SK-N-SH (cell line): ENCODE measurements around the gene CFTR.

Experiments used
- GABPA ChIP-seq: IDR thresholded peaks from 2 replicates; pipeline ENCODE4 v1.4.0; 2012; ENCODE audit warnings: low read depth, mild to moderate bottlenecking
- IRF3 ChIP-seq: fragments of 150-350 bp; IDR thresholded peaks from 2 replicates; pipeline ENCODE4 v1.6.1; 2016; ENCODE audit warnings: mild to moderate bottlenecking, low read depth, low read length
- NFIC ChIP-seq: IDR thresholded peaks from 2 replicates; pipeline ENCODE4 v1.4.0; 2012; ENCODE audit warnings: borderline replicate concordance
- POLR2AphosphoS5 ChIP-seq: IDR thresholded peaks from 2 replicates; pipeline ENCODE4 v1.6.1; 2012; ENCODE audit warnings: low read depth, low read length
- RAD21 ChIP-seq: IDR thresholded peaks from 2 replicates; pipeline ENCODE4 v1.6.1; 2012; ENCODE audit warnings: mild to moderate bottlenecking, low read length
- RFX5 ChIP-seq: IDR thresholded peaks from 2 replicates; pipeline ENCODE4 v1.6.1; 2012; ENCODE audit warnings: mild to moderate bottlenecking, improper control_type of control experiment, low read length
- SIN3A ChIP-seq: IDR thresholded peaks from 2 replicates; pipeline ENCODE4 v1.6.1; 2012; ENCODE audit warnings: low read depth, mild to moderate bottlenecking, low read length, moderate library complexity, borderline replicate concordance
- YY1 ChIP-seq: IDR thresholded peaks from 2 replicates; pipeline ENCODE4 v1.4.0; 2012; ENCODE audit warnings: low read depth, mild to moderate bottlenecking
- TF ChIP-seq, protein P1 (sequence below): IDR thresholded peaks from 2 replicates; pipeline ENCODE4 v1.4.0; 2012; ENCODE audit warnings: low read depth
- TF ChIP-seq, protein P2 (sequence below): fragments of 200-600 bp; sonication (generic); IDR thresholded peaks from 2 replicates; pipeline ENCODE4 v1.6.1; 2017; ENCODE audit warnings: antibody characterized with exemption, mild to moderate bottlenecking, moderate library complexity
- TF ChIP-seq, protein P3 (sequence below): fragments of 150-350 bp; IDR thresholded peaks from 2 replicates; pipeline ENCODE4 v1.6.1; 2017; ENCODE audit warnings: antibody characterized with exemption, low read length, low read depth, borderline replicate concordance

DNA sequence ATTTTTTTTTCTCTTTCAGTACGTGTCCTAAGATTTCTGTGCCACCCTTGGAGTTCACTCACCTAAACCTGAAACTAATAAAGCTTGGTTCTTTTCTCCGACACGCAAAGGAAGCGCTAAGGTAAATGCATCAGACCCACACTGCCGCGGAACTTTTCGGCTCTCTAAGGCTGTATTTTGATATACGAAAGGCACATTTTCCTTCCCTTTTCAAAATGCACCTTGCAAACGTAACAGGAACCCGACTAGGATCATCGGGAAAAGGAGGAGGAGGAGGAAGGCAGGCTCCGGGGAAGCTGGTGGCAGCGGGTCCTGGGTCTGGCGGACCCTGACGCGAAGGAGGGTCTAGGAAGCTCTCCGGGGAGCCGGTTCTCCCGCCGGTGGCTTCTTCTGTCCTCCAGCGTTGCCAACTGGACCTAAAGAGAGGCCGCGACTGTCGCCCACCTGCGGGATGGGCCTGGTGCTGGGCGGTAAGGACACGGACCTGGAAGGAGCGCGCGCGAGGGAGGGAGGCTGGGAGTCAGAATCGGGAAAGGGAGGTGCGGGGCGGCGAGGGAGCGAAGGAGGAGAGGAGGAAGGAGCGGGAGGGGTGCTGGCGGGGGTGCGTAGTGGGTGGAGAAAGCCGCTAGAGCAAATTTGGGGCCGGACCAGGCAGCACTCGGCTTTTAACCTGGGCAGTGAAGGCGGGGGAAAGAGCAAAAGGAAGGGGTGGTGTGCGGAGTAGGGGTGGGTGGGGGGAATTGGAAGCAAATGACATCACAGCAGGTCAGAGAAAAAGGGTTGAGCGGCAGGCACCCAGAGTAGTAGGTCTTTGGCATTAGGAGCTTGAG is at the start of gene CFTR:
- TF ChIP-seq, protein P1, sequence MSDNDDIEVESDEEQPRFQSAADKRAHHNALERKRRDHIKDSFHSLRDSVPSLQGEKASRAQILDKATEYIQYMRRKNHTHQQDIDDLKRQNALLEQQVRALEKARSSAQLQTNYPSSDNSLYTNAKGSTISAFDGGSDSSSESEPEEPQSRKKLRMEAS = no peak
- TF ChIP-seq, protein P2, sequence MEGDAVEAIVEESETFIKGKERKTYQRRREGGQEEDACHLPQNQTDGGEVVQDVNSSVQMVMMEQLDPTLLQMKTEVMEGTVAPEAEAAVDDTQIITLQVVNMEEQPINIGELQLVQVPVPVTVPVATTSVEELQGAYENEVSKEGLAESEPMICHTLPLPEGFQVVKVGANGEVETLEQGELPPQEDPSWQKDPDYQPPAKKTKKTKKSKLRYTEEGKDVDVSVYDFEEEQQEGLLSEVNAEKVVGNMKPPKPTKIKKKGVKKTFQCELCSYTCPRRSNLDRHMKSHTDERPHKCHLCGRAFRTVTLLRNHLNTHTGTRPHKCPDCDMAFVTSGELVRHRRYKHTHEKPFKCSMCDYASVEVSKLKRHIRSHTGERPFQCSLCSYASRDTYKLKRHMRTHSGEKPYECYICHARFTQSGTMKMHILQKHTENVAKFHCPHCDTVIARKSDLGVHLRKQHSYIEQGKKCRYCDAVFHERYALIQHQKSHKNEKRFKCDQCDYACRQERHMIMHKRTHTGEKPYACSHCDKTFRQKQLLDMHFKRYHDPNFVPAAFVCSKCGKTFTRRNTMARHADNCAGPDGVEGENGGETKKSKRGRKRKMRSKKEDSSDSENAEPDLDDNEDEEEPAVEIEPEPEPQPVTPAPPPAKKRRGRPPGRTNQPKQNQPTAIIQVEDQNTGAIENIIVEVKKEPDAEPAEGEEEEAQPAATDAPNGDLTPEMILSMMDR = no peak
- TF ChIP-seq RAD21 (no peak), NFIC (no peak), POLR2AphosphoS5 (no peak), YY1 (no peak), RFX5 (no peak), GABPA (no peak), IRF3 (no peak), SIN3A (no peak)
- TF ChIP-seq, protein P3, sequence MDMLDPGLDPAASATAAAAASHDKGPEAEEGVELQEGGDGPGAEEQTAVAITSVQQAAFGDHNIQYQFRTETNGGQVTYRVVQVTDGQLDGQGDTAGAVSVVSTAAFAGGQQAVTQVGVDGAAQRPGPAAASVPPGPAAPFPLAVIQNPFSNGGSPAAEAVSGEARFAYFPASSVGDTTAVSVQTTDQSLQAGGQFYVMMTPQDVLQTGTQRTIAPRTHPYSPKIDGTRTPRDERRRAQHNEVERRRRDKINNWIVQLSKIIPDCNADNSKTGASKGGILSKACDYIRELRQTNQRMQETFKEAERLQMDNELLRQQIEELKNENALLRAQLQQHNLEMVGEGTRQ = no peak
